Gastrocnemius medialis (tissue), 4 donors: ENCODE results near the gene KIF5A. TPM values are rescaled to one million over a fixed set of nuclear protein-coding genes. Genes with fewer than 3 reads are reported as not detected.
"Not testable (repeated sequence)": the region's sequence is repeated elsewhere in the genome, so short reads cannot be mapped to it uniquely, and the experiment has no call there.

Experiments used
- ATAC-seq, 2 donors: fragments of 150-250 bp; one replicate each; pipeline ENCODE4 v1.9.1; 2016
- DNase-seq, 2 donors: peaks; one replicate each; pipeline ENCODE4 v3.0.0-alpha.2; 2019
- H3K27ac ChIP-seq, 4 donors: fragments of 200-600 bp; sonication (generic); 1 replicate in 1 of 4; 2 replicates in 3 of 4; pipeline ENCODE4 v1.5.1; 2016 to 2018; ENCODE audit warnings: mild to moderate bottlenecking in 2 of 4, moderate library complexity in 1 of 4
- H3K27me3 ChIP-seq, 3 donors: fragments of 200-600 bp; sonication (generic) in 2 of 3; 1 replicate in 1 of 3; 2 replicates in 2 of 3; pipeline versions ENCODE4 v1.5.1 to v1.6.0; 2016 to 2019; ENCODE audit warnings: mild to moderate bottlenecking in 1 of 3, moderate library complexity in 1 of 3
- H3K36me3 ChIP-seq, 2 donors: fragments of 200-600 bp; sonication (generic) in 1 of 2; one replicate each; pipeline ENCODE4 v1.5.1; 2017 to 2018
- H3K4me1 ChIP-seq, 2 donors: fragments of 200-600 bp; sonication (generic) in 1 of 2; one replicate each; pipeline ENCODE4 v1.5.1; 2016 to 2017; ENCODE audit warnings: mild to moderate bottlenecking in 2 of 2
- H3K4me3 ChIP-seq, 4 donors: fragments of 200-600 bp; sonication (generic) in 3 of 4; 1 replicate in 1 of 4; 2 replicates in 3 of 4; pipeline ENCODE4 v1.5.1; 2016 to 2019; ENCODE audit warnings: mild to moderate bottlenecking in 2 of 4
- H3K9me3 ChIP-seq, 3 donors: fragments of 200-600 bp; sonication (generic) in 2 of 3; 1 replicate in 1 of 3; 2 replicates in 2 of 3; pipeline ENCODE4 v1.5.1; 2016 to 2019
- CTCF ChIP-seq, 5 experiments: fragments of 450-650 bp in 3 of 5; fragments of 200-600 bp in 2 of 5; sonication (generic) in 2 of 5; IDR thresholded peaks in 4 of 5; conservative IDR thresholded peaks in 1 of 5; 1 replicate in 4 of 5; 2 replicates in 1 of 5; pipeline ENCODE4 v1.5.1; 2016 to 2019; ENCODE audit warnings: antibody characterized with exemption in 5 of 5, mild to moderate bottlenecking in 3 of 5, moderate library complexity in 3 of 5
- POLR2A ChIP-seq, 2 donors: fragments of 450-650 bp; IDR thresholded peaks; one replicate each; pipeline ENCODE4 v1.6.1; 2017; ENCODE audit warnings: antibody characterized with exemption in 2 of 2, mild to moderate bottlenecking in 2 of 2, moderate library complexity in 2 of 2
- in situ Hi-C, 4 donors: fragments of 200-750 bp; cut with MboI; loops; one replicate each; pipeline versions ENCODE4 v1.15.0 to v1.8.0; 2017; ENCODE audit warnings: low sequenced_read_pairs in 4 of 4
- intact Hi-C: fragments of 100-400 bp; cut with DNase I; formaldehyde crosslinking; loops from one replicate; pipeline ENCODE4 v1.15.1; 2023; ENCODE audit warnings: low total_unique reads
- total RNA-seq, 4 donors: library from RNA; depleted of rRNA; stranded (reverse); fragments of >200 nt; gene quantifications; one replicate each; pipeline versions ENCODE4 v1.1.0 to v1.2.3, GENCODE V29; 2016

Gene KIF5A
- total RNA-seq, 4 donors from 2014 or later = 0.09 to 0.36 TPM; not detected in 2

- TF ChIP-seq POLR2A (IDR thresholded peaks at IDR 0.05) (no peak), CTCF (IDR thresholded peaks at IDR 0.05 in 4 of 5, conservative IDR thresholded peaks at IDR 0.05 in 1 of 5) (no peak)
- Histone ChIP-seq H3K36me3 (no peaks in the 10 kb centered on the region), H3K4me3 (no peak overlapping the region), H3K9me3 (no peaks in the 10 kb centered on the region), H3K27me3 (peaks cover 10 to 17% (median 14%) of the 10 kb centered on the region in 3 donors), H3K27ac (no peak overlapping the region), H3K4me1 (peaks cover 0 to 3% of the 10 kb centered on the region in 2 donors)
- intact Hi-C loops = no loop called here
- ATAC-seq (no peak), DNase-seq (no peak)
- in situ Hi-C loops = no loop called here
Observed at GRCh38 chr12:57554897-57555296, 5.1 kb downstream of the KIF5A start.

DNA sequence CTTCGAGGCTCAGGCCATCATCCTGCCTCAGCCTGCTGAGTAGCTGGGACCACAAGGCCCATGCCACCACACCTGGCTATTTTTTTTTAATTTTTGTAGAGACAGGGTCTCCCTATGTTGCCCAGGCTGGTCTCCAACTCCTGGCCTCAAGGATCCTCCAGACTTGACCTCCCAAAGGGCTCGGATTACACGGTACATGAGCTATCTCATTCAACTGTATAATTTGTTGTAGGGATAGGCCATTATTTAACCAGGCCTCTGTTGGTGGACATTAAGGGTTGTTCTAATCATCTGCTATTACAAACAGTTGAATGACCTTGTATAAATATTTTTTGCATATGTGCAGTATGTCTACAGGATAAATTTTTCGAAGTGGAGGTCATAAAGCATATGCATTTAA is 9.0 kb downstream of the KIF5A start:
- intact Hi-C loops = no loop called here
- Histone ChIP-seq H3K36me3 (no peaks in the 10 kb centered on the region), H3K27me3 (peaks cover 0 to 7% (median 0%) of the 10 kb centered on the region in 3 donors), H3K4me3 (no peak overlapping the region), H3K4me1 (no peaks in the 10 kb centered on the region), H3K9me3 (no peaks in the 10 kb centered on the region), H3K27ac (no peak overlapping the region)
- no peak for DNase-seq
- in situ Hi-C loops = no loop called here
- TF ChIP-seq POLR2A (IDR thresholded peaks at IDR 0.05) = no peak
- TF ChIP-seq CTCF (IDR thresholded peaks at IDR 0.05 in 4 of 5, conservative IDR thresholded peaks at IDR 0.05 in 1 of 5) = no peak
- ATAC-seq = no peak

DNA sequence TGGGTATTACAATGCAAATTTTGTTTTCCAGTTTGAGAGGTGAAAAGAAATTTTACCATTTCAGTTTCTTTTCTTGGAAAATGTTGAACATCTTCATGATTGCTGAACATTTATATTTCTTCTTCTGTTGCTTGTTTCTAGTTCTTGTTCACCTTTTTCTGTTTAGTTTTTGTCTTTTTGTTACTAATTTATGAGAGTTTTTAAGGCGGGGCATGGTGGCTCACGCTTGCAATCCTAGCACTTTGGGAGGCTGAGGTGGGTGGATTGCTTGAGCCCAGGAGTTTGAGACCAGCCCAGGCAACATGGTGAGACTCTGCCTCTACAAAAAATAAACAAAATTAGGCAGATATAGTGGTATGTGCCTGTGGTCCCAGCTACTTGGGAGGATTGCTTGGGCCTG is 10.7 kb downstream of the KIF5A start:
- no peaks in the 10 kb centered on the region for H3K4me1 ChIP-seq
- DNase-seq (no peak), ATAC-seq (no peak)
- intact Hi-C loops = no loop called here
- H3K27ac ChIP-seq = no peak overlapping the region
- no peak overlapping the region for H3K4me3 ChIP-seq
- in situ Hi-C loops = no loop called here
- H3K27me3 ChIP-seq = peaks cover 0 to 7% (median 0%) of the 10 kb centered on the region in 3 donors
- no peak for TF ChIP-seq CTCF (IDR thresholded peaks at IDR 0.05 in 4 of 5, conservative IDR thresholded peaks at IDR 0.05 in 1 of 5)
- no peak for TF ChIP-seq POLR2A (IDR thresholded peaks at IDR 0.05)
- no peaks in the 10 kb centered on the region for H3K36me3 ChIP-seq
- H3K9me3 ChIP-seq = no peaks in the 10 kb centered on the region

DNA sequence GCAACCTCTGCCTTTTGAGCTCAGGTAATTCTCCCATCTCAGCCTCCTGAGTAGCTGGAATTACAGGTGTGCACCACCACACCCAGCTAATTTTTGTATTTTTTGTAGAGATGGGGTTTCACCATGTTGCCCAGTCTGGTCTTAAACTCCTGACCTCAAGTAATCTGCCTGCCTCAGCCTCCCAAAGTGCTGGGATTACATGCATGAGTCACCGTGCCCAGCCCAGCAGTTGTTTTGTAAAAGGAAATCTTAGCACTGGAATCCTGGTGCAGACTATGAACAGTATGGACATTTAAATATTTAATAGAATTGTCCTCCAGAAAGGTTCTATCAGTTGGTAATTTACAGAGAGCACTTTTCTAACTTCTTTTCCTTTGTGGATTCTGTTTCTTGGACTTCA is 11.3 kb downstream of the KIF5A start:
- H3K27ac ChIP-seq, H3K9me3 ChIP-seq, H3K36me3 ChIP-seq, H3K4me3 ChIP-seq, H3K4me1 ChIP-seq, intact Hi-C loops, DNase-seq, ATAC-seq, H3K27me3 ChIP-seq, in situ Hi-C loops: not testable (repeated sequence)

DNA sequence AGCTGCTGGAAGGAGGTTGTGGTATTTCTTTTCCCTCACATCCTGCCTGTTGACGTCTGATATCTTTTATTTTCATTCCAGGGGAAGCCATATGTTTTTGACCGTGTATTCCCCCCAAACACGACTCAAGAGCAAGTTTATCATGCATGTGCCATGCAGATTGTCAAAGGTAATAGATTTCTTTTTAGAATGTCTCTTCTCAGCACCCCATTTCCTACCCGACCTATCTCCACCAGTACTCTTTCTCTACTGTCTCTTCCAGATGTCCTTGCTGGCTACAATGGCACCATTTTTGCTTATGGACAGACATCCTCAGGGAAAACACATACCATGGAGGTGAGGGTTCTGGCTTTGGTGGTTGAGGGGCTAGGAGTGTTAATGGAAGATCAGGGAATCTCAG is 13.5 kb downstream of the KIF5A start:
- no peak overlapping the region for H3K4me3 ChIP-seq
- no peak for DNase-seq
- in situ Hi-C loops (no loop called here), intact Hi-C loops (no loop called here)
- no peak overlapping the region for H3K27ac ChIP-seq
- H3K9me3 ChIP-seq = no peaks in the 10 kb centered on the region
- TF ChIP-seq POLR2A (IDR thresholded peaks at IDR 0.05) (no peak), CTCF (IDR thresholded peaks at IDR 0.05 in 4 of 5, conservative IDR thresholded peaks at IDR 0.05 in 1 of 5) (no peak)
- H3K36me3 ChIP-seq = no peaks in the 10 kb centered on the region
- H3K4me1 ChIP-seq = no peaks in the 10 kb centered on the region
- ATAC-seq = no peak
- peaks cover 0 to 14% (median 3%) of the 10 kb centered on the region in 3 donors for H3K27me3 ChIP-seq
